HG02973 (cell line): Measurements from ENCODE around the gene MSX2.

Experiments used
- ATAC-seq: cut with Tn5 transposase; IDR thresholded peaks from one replicate; pipeline ENCODE4 v1.9.1; 2021; ENCODE audit warnings: moderate library complexity; ENCODE audit not compliant: unreplicated experiment

Gene MSX2

GRCh38 chr5:174718880-174719610, 5.3 kb upstream of the MSX2 start:
- ATAC-seq, result no peak

DNA sequence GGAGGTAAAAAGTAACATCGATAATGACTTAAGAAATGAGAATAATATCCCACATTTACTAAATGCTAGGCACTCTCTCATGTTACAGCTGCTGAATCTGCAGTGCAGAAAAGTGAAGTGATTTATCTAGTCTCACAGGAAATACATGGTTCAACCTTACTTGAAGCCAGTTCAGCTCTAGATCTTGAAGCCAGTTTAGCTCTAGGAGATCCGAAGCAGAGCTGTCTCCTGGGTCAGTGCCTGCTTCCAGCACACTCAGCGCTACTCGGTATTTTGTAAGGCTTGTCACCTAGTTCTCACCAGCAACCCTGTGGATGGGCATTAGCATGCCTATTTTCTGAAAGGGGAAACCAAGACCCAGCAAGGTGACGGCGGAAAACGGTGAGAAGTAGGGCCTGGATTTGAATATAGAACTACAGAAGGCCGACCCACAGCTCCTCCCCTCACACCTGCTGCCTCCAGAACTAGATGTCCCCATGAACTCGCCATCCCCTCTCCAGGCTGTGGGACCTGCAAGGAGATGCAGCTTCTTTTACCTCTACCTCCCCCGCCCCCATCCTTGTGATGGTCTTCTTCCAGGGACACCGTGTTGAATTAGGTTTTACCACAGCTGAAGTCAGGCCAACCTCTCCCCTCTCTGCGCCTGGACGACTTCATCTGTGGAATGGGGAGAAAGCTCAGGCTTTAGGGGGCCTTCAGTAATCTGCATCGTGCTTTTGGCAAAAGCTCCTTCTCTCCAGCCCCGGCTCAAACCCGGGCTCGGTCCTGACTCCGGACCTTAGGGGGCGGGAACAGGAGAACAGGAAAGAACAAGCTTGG, 4.4 kb upstream of the MSX2 start:
- no peak for ATAC-seq

DNA sequence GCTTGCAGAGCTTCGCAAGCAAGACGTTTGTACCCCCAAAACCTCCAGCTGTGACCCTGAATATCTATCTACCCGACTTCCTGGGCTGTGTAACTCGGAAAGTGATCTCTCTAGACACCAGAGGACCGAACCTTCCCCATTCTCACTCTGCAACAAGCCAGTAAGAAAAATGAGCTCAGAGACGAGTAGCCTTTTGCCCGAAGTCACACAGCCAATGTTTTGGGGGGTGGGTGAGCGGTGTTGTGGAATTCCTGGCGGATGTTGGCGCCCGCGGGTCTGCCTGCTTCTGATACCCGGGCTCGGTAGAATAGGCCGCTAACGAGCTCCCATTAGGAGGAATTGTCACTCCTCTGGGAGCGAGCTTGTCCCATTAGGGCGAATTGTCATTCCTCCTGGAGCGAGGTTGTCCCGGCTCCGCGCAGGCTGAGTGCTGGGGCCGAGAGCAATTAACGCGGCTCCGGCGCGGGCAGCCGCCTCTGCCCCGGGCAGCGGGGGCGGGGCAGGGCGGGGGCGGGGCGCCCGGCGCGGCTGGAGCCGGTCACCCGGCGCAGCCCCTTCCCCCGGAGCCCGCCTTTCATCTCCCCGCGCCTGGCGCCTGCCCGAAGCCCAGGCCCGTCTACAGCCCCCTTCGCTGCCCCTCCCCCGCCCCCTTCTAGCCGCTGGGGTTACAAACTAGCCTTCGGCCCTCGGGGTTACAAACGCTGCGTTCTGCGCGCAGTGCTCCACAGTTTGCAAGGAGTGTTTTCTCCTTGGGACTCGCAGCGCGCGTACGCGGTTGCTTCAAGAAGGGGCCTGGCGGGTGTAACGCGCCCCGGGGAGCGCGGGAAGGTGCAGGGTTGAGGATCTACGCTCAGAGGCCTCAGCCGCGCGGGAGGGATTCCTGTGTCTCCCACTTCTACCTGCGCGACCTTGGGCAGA, 3.5 kb upstream of the MSX2 start:
- no peak for ATAC-seq

DNA sequence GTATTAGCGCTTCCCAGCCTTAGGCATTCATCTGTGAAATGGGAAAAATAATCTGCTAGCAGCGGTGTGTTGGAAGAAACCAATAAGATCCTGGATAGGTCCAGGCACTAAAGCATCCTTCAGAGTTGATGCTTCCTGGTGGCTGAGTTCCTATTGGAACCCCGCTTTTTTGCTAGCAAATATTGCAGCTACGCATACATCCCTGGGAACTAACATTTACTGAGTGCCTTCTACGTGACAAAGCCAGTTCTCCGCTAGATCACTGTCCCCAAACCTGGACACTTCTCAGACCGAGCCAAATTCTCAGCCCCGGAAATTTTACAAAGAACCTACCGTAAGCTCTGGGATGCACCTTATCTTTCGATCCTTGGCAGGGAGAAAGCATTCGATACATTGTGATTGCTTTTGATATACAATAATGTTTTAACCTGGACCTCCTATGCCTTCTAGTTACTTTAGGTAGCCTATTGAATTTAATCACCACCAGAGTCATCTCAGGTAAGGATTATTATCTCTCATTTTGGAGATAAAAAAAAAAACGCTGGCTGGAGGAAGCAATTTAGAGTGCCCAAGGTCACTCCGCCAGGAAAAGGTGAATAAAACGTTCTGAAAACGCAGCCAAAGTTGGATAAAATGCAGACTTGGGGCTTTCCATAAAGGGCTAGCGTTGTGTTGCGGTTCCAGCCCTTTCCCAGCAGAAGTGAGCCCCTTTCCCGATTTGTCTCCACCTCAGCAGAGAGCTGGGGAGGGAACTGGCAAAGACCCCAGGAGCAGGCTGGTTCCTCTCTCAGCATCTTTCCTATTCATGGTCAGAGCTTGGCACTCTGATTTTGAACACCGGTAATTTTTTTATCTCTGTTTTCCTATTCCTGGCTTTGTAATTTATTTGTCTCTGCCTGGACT, 2.6 kb upstream of the MSX2 start:
- no peak for ATAC-seq

DNA sequence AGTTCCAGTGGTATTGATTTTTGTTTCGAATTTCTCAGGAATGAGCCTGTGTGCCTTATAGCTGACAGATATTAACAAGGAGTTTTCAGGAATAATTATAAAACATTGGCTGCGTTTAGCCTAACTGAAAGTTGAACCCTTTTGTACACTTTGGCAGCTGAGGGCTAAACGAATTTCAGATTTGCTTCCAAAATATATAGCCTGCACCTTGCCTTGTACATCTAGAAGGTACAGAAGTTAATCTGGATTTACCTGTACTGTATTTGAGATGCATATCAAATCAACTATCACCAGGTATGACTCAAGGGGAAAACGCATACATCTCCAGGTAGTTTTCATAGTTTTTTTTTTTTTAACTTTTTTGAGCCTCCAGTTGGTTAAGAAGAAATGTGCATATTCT, 1.9 kb upstream of the MSX2 start:
- no peak for ATAC-seq

DNA sequence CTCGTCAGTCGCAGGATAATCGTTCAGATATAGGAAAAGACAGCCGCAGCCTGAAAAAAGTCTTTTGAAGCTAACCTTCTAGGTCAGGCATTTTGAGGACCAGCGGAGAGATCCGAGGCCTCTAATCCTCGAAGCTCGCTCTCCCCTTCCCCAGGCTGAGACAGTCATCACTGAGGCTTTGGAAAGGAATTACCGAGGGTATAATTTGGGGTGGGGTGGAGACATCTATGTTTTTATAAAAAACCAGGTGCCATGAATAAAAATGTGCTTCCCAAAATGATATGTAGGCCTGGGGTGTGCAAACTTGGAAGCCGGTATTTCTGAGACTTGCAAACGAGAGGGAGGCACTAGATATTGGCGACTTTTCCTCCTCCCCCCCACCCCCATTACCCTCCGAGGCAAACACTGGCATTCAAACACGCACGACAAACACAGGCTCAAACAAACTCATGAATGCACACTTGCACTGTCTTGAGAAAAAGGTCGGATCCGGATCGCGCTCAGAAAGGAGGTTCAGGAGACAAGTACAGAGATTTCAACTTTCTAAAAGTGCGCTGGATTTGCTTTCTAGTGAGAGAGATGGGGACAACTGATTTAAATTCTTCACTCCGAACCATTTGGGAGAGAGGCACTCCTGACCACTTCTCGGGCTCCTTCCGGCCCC, 935 bp upstream of the MSX2 start:
- ATAC-seq, result no peak

DNA sequence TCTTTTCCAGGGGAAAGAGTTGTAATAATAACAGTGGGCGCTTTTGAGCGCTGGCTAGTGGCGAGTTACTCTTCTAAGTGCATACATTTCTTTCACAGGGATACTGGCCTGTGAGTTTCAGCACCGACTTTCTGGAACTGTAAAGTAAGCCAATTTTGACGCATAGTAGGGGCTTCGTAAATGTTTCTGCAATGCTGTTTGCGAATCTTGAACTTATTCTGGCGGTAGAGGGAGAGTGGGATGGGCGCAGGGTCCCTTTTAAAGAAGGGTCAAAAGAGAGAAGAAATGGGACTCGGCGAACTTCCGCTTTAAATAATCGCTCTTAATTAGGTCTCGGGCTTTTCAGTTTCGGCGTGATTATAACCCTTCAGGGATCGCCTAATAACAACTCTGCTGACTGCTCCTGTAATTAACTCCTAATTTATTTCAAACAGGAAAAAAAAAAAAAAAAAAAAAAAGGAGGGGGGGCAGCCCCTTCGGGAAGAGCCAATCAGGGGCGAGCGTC, 351 bp upstream of the MSX2 start:
- no peak for ATAC-seq

- no peak for ATAC-seq
Observed at GRCh38 chr5:174725261-174725990, 1.0 kb downstream of the MSX2 start.

DNA sequence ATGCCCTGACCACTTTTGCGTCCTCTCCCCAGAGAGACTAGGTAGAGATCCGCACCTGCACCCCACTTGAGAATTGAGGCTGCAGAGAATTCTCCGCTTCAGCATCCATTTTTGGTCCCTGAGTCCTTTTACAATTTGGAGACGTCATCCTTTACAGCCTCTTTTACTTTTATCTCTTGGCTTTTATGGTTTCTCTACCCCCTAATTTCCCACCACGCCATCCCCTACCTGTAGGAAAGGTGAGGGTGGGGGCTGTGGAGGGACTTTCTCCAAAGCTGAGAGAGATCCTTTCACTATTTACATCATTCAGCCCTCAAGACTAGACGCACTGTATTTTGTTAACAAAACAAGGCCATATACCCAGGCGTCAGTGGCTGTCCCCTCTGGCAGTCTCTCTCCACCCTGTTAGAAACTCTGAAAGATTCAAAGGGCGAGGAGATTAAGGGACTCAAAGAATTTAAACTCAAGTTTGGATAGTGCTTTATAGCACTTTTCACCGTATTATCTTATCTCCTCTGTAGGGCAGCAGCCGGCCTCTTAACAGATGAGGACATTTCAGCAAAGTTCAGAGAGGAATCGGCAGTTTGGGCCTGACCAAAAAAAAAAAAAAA, 1.7 kb downstream of the MSX2 start:
- ATAC-seq, result no peak

DNA sequence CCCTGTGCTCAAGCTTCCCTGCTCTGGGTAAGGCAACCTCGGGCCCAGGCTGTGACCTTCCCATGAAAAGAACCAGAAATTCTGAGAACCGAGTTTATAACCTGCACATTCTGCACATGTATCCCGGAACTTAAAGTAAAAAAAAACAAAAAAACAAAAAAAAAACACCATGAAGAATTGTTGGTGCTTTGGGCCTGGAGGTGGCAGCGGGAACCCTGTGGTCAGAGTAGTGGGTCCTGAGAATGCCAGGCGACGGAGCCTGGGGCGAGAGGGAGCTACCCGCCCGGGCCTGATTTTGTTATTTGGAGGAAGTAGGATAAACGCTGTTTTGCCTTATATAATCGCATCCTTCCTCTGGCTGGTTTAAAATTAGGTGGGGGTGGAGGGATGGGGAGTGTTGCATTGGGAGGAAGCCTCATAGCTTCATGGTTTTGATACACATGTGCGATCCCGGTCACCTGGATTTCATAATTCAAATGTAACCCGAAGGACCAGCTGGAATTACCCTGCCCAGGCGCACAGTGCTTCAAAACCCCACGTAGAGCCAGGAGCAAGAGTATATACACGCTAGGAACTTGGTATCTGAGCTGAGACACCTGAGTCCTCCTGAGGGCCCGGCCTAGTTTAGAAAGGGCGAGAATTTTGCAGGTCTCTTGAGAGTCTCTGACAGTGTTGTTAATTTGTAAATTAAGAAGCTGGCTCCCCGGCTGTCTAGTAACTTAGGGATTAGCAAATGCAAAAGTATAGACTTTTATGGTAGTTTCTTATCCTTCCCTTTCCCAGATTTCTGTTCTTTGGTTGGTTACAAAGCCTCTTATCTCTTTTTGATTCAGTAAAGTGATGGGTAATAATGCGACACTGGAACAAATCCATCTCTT, 2.8 kb downstream of the MSX2 start:
- ATAC-seq, result no peak

GRCh38 chr5:174727794-174728680, 3.7 kb downstream of the MSX2 start:
- ATAC-seq, result no peak

- ATAC-seq, result no peak
Observed at GRCh38 chr5:174729075-174729680, 4.8 kb downstream of the MSX2 start.

DNA sequence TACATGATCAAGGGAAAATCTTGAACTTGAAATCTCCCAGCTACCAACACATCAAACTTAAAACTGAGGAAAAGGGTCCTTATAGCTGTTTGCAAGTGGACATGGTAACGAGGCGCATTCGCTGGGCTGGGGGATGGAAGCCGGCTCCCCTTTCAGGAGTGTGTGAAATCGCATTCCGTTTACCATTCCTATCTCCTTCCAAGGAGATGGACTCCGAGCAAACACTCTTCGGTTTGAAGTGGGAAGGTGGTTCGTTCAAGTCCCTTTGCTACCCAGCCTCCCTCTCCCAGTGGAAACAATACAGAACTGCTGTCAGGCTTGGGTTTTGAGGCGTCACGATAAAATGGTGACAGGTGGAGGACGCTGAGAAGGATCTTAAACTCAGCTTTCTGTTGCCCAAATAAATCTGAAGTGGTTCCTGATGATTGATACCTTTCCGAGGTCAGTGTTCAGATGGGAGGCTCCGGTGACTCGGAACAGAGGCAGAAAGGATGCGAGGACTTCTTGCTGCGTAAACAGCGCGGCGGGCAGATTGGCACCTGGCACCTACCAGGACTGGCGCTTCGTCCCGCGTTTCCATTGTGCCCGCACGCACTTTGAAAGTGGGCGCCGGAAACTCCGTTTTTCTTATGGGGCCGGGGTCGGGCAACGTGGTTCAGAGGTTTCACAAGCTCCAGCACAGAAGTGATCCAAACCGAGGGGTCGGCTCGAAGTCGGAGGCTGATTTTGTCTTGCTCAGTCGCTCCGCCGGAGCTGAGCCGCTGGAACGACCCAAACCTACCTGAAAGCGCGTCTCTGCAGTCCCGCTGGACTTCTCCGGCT, 7.0 kb downstream of the MSX2 start:
- ATAC-seq, result no peak

- ATAC-seq, result no peak
Observed at GRCh38 chr5:174732036-174733020, 7.9 kb downstream of the MSX2 start.
